ENCODE data around the gene CDK13.
A peak's percentile ranks its signal among the peaks of the same experiment; 100 is the strongest.

CDK13 gene

DNA sequence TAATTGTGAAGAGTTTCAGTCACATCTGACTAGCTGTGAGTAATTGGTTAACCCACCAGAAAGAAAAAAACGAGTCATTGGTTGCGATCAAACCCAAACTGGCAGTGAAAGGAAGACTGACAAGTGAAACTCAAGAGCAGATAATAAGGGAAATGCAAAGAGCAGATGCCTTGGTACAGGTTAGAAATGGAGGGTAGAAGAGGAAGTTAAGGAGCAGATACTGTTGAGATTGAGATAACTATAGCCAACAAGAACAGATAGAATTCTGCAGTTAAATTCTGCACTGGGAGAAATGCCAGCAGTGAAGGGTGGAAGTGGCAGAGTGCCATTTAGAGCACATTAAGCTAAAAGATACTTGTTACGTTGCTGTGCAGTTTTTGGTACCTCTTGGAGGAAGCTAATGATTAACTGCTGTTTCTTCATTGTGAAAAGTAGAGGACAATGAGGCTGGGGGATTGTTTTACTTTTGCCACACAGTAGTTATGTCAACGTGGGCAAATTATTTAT, 65.8 kb downstream of the CDK13 start:
- peak; percentile 65 for DNase-seq

- DNase-seq, result no peak
Measured at GRCh38 chr7:40019558-40019957, 69.5 kb downstream of the CDK13 start.

DNA sequence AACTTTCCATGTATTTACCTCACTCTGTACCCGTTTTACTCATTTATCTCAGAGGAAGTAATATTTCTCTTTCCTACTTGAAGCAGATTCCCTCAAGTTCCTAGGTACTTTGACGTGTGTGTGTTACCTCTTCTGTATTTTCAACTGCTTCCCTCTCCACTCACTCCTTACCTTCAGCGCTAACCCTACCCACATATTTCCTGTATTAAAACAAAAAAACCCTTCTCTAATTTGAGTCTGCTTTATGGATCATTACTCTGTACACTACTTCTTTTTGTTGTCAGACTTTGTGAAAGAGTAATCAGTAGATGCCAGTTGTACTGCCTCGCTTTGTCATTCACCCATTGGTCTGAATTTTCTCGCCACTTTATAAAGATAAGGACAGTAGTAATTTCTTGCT, 74.0 kb downstream of the CDK13 start:
- no peak for DNase-seq

DNA sequence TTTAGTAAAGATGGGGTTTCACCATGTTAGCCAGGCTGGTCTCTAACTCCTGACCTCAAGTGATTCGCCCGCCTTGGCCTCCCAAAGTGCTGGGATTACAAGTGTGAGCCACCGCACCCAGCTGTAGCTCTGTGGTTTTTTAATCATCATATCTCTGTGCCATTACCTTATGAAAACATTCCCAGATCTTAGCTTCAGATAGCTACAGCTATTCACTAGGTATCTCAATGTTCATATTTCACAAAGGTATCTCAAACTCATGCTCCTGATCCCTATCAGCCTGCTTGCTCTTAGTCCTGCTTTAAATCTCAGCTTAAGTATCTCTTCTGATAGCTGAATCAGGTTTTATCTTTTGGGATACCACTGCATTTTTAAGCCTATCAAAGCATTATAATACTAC, 74.8 kb downstream of the CDK13 start:
- no peak for DNase-seq

DNA sequence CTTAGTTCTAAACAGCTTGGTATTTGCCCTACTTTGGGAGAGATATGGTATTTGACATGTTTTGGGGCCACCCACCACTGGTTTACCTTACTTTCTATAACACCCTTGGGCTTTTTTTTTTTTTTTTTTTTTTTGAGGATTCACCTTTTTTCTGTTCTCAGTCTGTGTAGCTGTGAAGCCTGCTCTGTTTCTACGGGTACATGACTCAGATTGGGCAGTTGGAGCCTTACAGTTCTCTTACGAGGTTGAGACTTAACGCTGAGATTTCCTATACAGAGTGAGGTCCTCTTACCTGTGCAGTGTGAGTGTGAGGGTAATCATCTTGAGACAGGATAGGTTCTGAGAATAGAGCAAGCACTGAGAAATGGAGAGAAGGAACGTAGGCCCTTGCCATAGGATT, 77.5 kb downstream of the CDK13 start:
- no peak for DNase-seq

- DNase-seq, result no peak
Measured at GRCh38 chr7:40033826-40034225, 83.8 kb downstream of the CDK13 start.

DNA sequence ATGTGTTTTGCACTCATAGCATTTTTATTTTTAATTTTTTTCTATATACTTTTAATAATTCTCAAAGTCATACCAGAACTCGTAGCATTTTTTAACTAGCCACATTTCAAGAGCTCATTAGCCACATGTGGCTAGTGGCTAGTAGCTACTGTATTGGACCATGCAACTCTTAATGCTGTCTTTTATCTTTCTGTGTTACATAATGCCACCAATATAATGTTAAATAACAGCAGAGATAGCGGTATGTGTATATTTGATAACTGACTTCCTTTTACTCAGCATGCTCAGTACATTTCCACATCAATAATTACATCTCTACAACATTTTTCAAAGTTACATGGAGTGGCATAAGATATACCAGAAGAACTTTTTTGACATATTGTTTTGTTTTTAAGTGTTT, 91.4 kb downstream of the CDK13 start:
- no peak for DNase-seq

DNA sequence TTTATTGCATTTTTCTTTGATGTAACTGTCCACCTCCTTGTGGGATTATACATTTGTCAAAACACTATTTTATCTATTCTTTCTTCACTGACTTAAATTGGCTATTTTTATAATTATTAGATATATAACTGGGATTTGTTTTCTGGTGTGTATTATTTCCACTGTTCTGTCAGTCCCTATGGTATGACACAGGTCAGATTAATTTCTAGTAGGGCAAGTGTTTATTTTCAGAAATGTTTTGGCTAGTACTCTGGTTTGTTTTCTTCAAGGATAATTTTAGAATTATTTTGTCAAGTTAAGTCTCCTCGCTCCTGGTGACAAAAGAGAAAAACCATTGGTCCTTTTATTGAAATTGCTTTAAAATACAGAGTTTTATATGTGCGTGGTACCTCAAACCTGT, 93.1 kb downstream of the CDK13 start:
- no peak for DNase-seq

DNA sequence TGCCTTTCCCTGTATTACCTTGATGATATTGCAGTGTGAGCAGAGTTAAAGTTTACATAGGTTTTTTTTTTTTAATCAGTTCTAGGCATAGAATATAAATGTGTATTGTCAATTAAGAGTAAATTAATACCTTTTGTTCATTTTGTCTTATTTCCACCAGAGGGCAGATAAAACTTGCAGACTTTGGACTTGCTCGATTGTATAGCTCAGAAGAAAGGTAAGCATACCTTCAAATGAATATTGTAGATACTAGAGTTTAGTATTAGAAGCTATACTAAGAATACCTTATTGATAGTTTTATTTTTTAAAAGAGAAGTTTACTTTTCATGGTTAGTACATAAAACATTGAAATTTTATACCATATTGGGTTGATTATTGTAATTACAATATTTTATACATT, 97.6 kb downstream of the CDK13 start:
- DNase-seq, result no peak

DNA sequence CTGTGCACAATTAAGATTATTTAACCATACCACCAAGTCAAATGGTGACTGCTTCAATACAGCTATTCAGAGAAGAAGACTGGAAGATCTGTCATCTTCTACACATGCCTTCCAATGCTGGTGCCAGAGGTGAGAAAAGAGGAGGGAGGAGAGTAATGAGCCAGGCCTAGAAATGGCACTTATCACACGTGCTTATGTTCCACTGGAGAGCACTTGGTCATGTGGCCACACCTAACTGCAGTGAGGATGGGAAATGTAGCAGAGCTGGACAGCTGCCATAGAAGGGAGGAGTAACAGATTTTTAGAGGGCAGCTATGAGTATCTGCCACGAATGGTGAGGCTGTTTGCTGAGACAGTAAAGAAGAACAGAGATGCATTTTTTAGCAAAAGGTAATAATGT, 107.2 kb downstream of the CDK13 start:
- DNase-seq, result no peak

- no peak for DNase-seq
Measured at GRCh38 chr7:40058026-40058425, 108.0 kb downstream of the CDK13 start.

GRCh38 chr7:40058636-40059035, 108.6 kb downstream of the CDK13 start:
- no peak for DNase-seq

DNA sequence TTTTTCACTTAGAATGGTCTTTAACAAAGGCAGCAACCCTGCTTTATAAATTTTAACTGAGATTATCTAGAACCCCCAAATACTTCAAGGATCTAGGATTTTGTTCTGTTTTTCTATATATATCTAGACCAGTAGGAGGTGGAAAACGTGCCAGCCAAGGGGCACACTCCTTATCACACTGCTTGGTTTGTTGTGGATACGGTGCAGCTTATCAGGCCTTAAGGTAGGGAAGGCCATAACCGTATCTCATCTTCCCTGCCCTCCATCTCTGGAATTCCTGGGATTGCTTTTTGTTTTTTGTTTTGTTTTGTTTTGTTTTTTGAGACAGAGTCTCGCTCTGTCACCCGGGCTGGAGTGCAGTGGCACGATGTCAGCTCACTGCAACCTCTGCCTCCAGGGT, 109.0 kb downstream of the CDK13 start:
- DNase-seq, result no peak

DNA sequence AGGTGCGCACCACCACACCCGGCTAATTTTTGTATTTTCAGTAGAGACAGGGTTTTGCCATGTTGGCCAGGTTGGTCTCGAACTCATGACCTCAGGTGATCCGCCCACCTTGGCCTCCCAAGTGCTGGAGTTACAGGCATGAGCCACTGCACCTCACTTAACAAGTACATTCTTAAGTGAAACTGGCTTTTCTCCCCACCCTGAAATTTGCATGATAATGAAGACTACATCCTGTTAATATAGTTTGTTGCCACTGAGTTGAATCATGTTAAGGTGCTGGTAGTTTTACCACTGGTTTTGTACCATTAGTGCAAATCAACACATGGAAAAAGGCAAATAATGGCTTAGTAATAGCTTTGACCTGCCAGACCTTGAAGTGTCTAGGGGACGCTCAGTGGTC, 122.2 kb downstream of the CDK13 start:
- no peak for DNase-seq

- no peak for DNase-seq
Measured at GRCh38 chr7:40073239-40073638, 123.2 kb downstream of the CDK13 start.

GRCh38 chr7:40077849-40078248, 127.8 kb downstream of the CDK13 start:
- DNase-seq, result peak; percentile 86

DNA sequence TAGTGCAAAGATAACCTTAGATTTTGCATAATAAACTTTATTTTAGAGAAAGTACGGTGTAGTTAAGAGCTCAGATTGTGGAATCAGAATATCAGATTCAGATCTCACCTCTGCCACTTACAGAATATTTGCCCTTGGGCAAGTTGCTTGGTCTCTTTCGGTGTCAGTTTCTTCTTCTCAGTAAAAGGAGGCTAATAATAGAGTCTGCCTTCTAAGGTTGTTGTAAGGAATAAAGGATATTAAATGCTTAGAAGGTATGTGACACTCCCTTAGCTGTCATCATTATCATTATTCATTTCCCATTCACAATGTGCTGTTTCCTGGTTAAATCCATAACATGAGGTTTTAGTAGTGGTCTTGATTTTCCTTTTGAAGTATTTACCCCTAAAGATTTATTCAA, 142.1 kb downstream of the CDK13 start:
- DNase-seq, result no peak

DNA sequence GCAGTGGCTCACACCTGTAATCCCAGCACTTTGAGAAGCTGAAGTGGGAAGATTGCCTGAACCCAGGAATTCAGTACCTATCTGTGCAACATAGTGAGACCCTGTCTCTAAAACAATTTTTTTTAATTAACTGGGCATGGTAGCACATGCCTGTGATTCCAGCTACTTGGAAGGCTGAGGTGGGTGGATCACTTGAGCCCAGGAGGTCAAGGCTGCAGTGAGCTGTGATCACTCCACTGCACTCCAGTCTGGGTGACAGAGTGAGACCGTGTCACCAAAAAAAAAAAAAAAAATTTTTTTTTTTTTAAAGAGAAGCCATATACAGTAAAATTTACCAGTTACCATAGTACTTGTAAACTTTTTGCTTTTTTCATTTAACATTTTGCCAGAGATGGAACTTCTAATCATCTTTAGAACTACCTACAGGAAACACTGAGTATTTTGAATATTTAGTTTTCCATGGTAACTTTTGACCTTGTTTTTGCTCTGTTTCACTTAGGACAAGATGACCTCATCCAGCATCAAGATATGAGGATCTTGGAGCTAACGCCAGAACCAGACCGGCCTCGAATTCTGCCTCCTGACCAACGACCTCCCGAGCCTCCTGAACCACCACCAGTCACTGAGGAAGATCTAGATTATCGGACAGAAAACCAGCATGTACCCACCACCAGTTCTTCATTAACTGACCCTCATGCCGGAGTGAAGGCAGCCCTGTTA, 143.7 kb downstream of the CDK13 start:
- no peak for DNase-seq

GRCh38 chr7:40095230-40095629, 145.2 kb downstream of the CDK13 start:
- no peak for DNase-seq

DNA sequence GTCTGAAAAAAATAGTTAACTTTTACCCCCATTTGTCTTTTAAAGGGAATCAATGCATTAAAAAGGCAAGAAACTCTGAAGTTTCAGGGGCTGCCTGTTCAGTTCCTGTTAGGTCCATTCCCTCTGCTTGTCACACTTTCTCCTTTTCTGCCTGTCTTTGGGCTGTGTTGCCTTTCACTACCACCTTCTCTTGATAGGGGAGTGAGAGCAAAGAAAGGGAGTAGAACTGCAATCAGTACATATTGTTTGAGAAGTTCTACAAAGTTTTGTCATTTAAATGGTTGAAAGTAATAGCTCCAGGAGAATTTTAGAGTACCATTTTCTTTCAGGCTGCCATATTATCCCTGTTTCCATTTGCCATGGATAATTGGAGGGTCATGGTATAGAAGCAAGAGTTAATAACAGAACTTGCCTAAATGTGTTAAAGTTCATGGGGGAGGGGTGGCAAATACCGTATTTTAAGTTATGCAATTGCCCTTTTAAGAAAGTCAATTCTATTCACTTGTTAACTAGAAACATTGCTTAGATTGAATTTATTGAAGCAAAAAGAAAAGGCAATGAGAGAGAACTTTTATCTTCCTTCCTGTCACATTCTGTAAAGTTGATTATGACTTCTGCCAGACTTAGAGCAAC, 145.8 kb downstream of the CDK13 start:
- DNase-seq, result no peak

DNA sequence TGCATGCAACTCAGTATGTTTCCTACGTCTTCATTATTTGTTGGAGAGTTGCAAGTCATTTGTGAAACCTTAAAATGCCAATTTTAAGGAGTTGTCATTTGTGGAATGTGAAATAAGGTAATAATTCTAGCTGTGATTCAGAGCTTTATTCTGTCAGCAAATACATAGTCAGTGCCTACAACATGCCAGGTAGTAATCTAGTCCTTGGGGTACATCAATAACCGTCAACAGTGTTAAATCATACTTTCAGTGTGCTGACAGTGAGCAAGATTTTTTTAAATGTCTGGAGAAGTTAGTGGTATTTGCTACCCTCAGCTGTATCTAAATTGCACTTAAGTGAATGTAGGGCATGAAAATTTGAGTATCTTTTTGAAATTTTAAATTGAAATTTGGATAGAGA, 147.7 kb downstream of the CDK13 start:
- no peak for DNase-seq

DNA sequence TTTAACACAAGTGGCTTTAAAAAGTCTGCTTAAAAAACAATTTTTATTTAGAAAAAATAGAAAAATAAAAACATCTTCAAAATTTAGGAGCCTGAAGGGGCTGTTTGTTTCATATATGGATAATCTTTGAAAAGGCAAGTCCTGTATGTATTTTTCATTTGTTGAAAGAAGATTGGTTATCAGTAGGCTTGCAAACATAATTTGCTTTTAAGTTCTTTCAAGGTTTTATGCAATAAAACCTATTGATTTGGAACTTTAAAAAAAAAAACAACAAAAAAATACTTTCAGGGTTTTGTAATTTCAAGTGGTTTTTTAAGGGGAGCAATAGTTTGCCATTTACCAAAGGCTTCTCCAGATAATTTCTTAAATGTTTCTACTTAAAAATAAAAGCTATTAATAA, 148.8 kb downstream of the CDK13 start:
- DNase-seq, result no peak

GRCh38 chr7:40099837-40100236, 149.8 kb downstream of the CDK13 start:
- DNase-seq, result no peak

GRCh38 chr7:40101201-40101600, 151.1 kb downstream of the CDK13 start:
- no peak for DNase-seq

- no peak for DNase-seq
Measured at GRCh38 chr7:40102897-40103296, 152.8 kb downstream of the CDK13 start.
